HEK293 (cell line): ENCODE data around the gene GNB5.

Experiments
- CTCF ChIA-PET: fragments of 350-600 bp; formaldehyde crosslinking; extraction: SDS; loops from one replicate; lab custom pipeline; 2021; ENCODE audit warnings: antibody characterized with exemption; lab: Yijun Ruan, JAX
- POLR2A ChIA-PET: fragments of 300-600 bp; formaldehyde crosslinking; extraction: SDS; loops from one replicate; lab custom pipeline; 2020; ENCODE audit warnings: antibody characterized with exemption, inconsistent platforms; lab: Yijun Ruan, JAX
- H3K27ac ChIP-seq: fragments of 200-500 bp; sonication (Bioruptor generic); 2 replicates; pipeline ENCODE4 v1.5.1; 2014; ENCODE audit warnings: low read depth, low read length, control low read depth, inconsistent platforms; ENCODE audit errors: extremely low read depth
- H3K36me3 ChIP-seq, 2 experiments: fragments of 200-500 bp in 1 of 2; sonication (Bioruptor generic) in 1 of 2; 1 replicate in 1 of 2; 2 replicates in 1 of 2; pipeline ENCODE4 v1.5.1; 2014 to 2017; ENCODE audit warnings: inconsistent platforms in 2 of 2, low read length in 2 of 2; ENCODE audit not compliant: control insufficient read depth in 2 of 2, insufficient read depth in 1 of 2
- H3K4me1 ChIP-seq: fragments of 200-500 bp; sonication (Bioruptor generic); 2 replicates; pipeline ENCODE4 v1.5.1; 2014; ENCODE audit warnings: mild to moderate bottlenecking, low read length, inconsistent platforms; ENCODE audit not compliant: control insufficient read depth, insufficient read depth
- H3K4me3 ChIP-seq: 2 replicates; pipeline ENCODE4 v1.5.1; 2011; ENCODE audit warnings: low read depth, mild to moderate bottlenecking, control low read depth, low read length, moderate library complexity
- H3K9me3 ChIP-seq: fragments of 200-500 bp; sonication (Bioruptor generic); 2 replicates; pipeline ENCODE4 v1.5.1; 2014; ENCODE audit warnings: low read depth, low read length, inconsistent platforms; ENCODE audit not compliant: control insufficient read depth, insufficient read depth
- HOXD13 ChIP-seq: sonication (generic); formaldehyde crosslinking; IDR thresholded peaks from 2 replicates; pipeline ENCODE4 v1.8.0; 2022; ENCODE audit warnings: missing genetic modification reagents, borderline replicate concordance
- OVOL3 ChIP-seq: fragments of 450-650 bp; formaldehyde crosslinking; IDR thresholded peaks from 2 replicates; pipeline ENCODE4 v1.5.1; 2016; ENCODE audit warnings: missing biosample characterization, missing genetic modification characterization
- RBAK ChIP-seq: fragments of 450-650 bp; formaldehyde crosslinking; IDR thresholded peaks from 2 replicates; pipeline ENCODE4 v1.5.1; 2016; ENCODE audit warnings: missing biosample characterization, missing genetic modification characterization
- SP3 ChIP-seq: fragments of 450-650 bp; formaldehyde crosslinking; IDR thresholded peaks from 2 replicates; pipeline ENCODE4 v1.5.1; 2016; ENCODE audit warnings: missing biosample characterization, missing genetic modification characterization
- TRIM28 ChIP-seq: IDR thresholded peaks from 2 replicates; pipeline ENCODE4 v1.6.1; 2011; ENCODE audit warnings: low read length, control low read depth, borderline replicate concordance
- ZBTB7A ChIP-seq: fragments of 450-650 bp; formaldehyde crosslinking; IDR thresholded peaks from 2 replicates; pipeline ENCODE4 v1.5.1; 2016; ENCODE audit warnings: low read depth, missing biosample characterization, missing genetic modification characterization
- ZEB2 ChIP-seq: fragments of 450-650 bp; formaldehyde crosslinking; IDR thresholded peaks from 2 replicates; pipeline ENCODE4 v1.5.1; 2016; ENCODE audit warnings: missing biosample characterization, missing genetic modification characterization
- ZFP69B ChIP-seq: fragments of 450-650 bp; formaldehyde crosslinking; IDR thresholded peaks from 2 replicates; pipeline ENCODE4 v1.5.1; 2016; ENCODE audit warnings: missing biosample characterization, missing genetic modification characterization
- ZNF16 ChIP-seq: fragments of 450-650 bp; formaldehyde crosslinking; IDR thresholded peaks from 2 replicates; pipeline ENCODE4 v1.5.1; 2016; ENCODE audit warnings: low read depth, missing biosample characterization, missing genetic modification characterization
- ZNF169 ChIP-seq: fragments of 450-650 bp; formaldehyde crosslinking; IDR thresholded peaks from 2 replicates; pipeline ENCODE4 v1.5.1; 2016; ENCODE audit warnings: missing biosample characterization, missing genetic modification characterization
- ZNF214 ChIP-seq: fragments of 450-650 bp; formaldehyde crosslinking; IDR thresholded peaks from 2 replicates; pipeline ENCODE4 v1.5.1; 2017; ENCODE audit warnings: missing biosample characterization, mild to moderate bottlenecking, missing genetic modification characterization, borderline replicate concordance
- ZNF266 ChIP-seq: fragments of 450-650 bp; formaldehyde crosslinking; IDR thresholded peaks from 2 replicates; pipeline ENCODE4 v1.5.1; 2016; ENCODE audit warnings: missing biosample characterization, missing genetic modification characterization, low read depth
- ZNF274 ChIP-seq, 2 experiments: fragments of 200-500 bp in 1 of 2; fragments of 450-650 bp in 1 of 2; sonication (Bioruptor generic) in 1 of 2; formaldehyde crosslinking in 1 of 2; IDR thresholded peaks; 2 replicates each; pipeline versions ENCODE4 v1.5.1 to v1.6.1; 2014 to 2016; ENCODE audit warnings: borderline replicate concordance in 1 of 2, inconsistent platforms in 1 of 2, low read length in 1 of 2, missing biosample characterization in 1 of 2, missing genetic modification characterization in 1 of 2
- ZNF394 ChIP-seq: fragments of 450-650 bp; formaldehyde crosslinking; IDR thresholded peaks from 2 replicates; pipeline ENCODE4 v1.5.1; 2016; ENCODE audit warnings: missing biosample characterization, missing genetic modification characterization, mild to moderate bottlenecking, moderate library complexity, borderline replicate concordance
- ZNF529 ChIP-seq: fragments of 450-650 bp; formaldehyde crosslinking; IDR thresholded peaks from 2 replicates; pipeline ENCODE4 v1.5.1; 2017; ENCODE audit warnings: missing genetic modification characterization, missing biosample characterization; ENCODE audit not compliant: insufficient replicate concordance
- ZNF544 ChIP-seq: fragments of 450-650 bp; formaldehyde crosslinking; IDR thresholded peaks from 2 replicates; pipeline ENCODE4 v1.5.0; 2017; ENCODE audit warnings: missing biosample characterization, missing genetic modification characterization
- ZNF561 ChIP-seq: fragments of 450-650 bp; IDR thresholded peaks from 2 replicates; pipeline ENCODE4 v1.5.1; 2018; ENCODE audit warnings: missing biosample characterization, missing genetic modification characterization, borderline replicate concordance
- ZNF600 ChIP-seq: fragments of 450-650 bp; formaldehyde crosslinking; IDR thresholded peaks from 2 replicates; pipeline ENCODE4 v1.5.1; 2016; ENCODE audit warnings: missing biosample characterization, missing genetic modification characterization
- ZNF626 ChIP-seq: fragments of 450-650 bp; sonication (Bioruptor Pico); formaldehyde crosslinking; IDR thresholded peaks from 2 replicates; pipeline ENCODE4 v1.5.1; 2018; ENCODE audit warnings: missing biosample characterization, missing genetic modification characterization, inconsistent platforms
- ZNF747 ChIP-seq: fragments of 450-650 bp; formaldehyde crosslinking; IDR thresholded peaks from 2 replicates; pipeline ENCODE4 v1.5.1; 2016; ENCODE audit warnings: missing biosample characterization, missing genetic modification characterization
- TF ChIP-seq, protein P1 (sequence below): fragments of 450-650 bp; formaldehyde crosslinking; IDR thresholded peaks from 2 replicates; pipeline ENCODE4 v1.5.1; 2016; ENCODE audit warnings: missing biosample characterization, missing genetic modification characterization
- TF ChIP-seq, protein P2 (sequence below): fragments of 450-650 bp; IDR thresholded peaks from 2 replicates; pipeline ENCODE4 v1.5.1; 2018; ENCODE audit warnings: missing biosample characterization, mild to moderate bottlenecking, missing genetic modification characterization
- TF ChIP-seq, protein P3 (sequence below): fragments of 450-650 bp; formaldehyde crosslinking; conservative IDR thresholded peaks from 2 replicates; pipeline ENCODE4 v1.5.1; 2016; ENCODE audit warnings: low read depth, missing biosample characterization, missing genetic modification characterization
- TF ChIP-seq, protein P4 (sequence below): fragments of 450-650 bp; formaldehyde crosslinking; IDR thresholded peaks from 2 replicates; pipeline ENCODE4 v1.5.1; 2016; ENCODE audit warnings: missing biosample characterization, missing genetic modification characterization

Gene GNB5

DNA sequence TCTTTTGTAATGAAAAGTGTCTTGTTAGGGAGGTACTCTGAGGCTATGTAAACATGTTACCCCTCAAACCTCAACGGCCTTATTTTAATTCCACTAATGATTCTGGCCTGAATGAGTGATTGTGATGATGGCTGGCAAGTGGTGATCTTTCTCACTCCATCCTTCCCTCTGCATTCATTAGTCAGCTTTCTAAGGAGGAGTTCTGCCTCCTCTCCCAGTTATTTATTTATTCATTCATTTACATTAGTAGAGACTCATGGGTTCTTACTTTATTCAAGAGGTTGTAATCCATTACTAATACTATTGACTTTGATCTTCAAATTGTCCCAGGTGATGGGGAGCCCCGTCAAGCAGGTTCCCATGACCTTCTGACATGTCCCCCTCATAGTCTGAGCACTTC is 35.3 kb downstream of the GNB5 start:
- POLR2A ChIA-PET: no interaction called here
- CTCF ChIA-PET: interaction anchor here (0.6 kb wide), 1 partner anchor 156 kb away, joined by 3 read pairs; no protein-coding TSS in a partner anchor

DNA sequence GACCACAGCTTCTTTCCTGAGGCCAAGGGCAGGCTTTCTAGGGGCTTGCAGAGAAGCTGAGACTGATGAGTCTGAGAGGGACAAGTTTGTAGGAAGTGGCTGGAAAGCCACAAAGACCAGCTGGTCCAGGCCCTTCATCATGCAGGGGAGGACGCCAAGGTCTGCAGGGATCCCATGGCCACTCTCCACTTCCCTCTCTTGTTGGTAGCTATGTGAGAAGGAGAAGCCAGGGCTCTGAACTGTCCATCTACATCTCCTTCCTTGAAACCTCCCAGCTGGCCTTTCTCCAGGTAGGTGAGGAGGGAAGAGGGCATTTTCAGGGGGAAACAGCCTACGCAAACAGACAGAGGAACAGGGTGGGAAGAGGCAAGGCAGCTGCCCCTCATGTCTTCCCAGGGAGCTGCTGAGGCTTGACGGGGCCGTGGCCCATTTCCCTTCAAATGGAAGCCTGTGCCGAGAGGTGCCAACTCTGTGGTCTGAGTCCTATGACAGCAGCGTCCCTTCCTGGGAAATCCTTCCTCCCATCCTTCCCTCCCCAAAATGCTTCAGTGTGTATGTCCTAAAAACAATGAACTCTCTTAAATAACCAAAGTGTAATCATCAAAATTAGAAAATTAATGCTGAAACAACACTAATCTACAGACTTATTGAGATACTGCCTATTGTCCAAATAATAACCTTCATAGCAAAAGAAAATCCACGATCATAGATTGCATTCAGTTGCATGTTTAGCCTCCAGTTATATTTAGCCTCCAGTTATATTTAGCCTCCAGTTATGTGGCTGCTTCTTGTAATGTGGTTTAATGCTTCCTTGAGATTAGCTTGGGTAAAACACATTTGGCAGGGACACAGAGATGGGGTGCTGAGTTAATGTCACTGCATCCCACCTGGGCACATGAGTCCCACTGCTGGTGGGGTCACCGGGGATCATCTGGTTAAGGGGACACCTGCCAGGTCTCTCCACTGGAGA is 36.0 kb downstream of the GNB5 start:
- ChIA-PET CTCF (no interaction called here), POLR2A (no interaction called here)
- Histone ChIP-seq H3K4me1 (no peaks in the 10 kb centered on the region), H3K36me3 (peaks cover 0 to 17% of the 10 kb centered on the region in 2 experiments; a peak in 1 of 3 replicates), H3K27ac (no peak overlapping the region)
- TF ChIP-seq OVOL3 (tag by site-specific recombination) (no peak), ZNF214 (tag by site-specific recombination) (no peak), ZNF169 (tag by site-specific recombination) (no peak), ZNF529 (tag by site-specific recombination) (no peak), ZNF626 (tag by site-specific recombination) (no peak), ZBTB7A (tag by site-specific recombination) (no peak), RBAK (tag by site-specific recombination) (no peak), ZNF561 (tag by site-specific recombination) (no peak), TRIM28 (no peak), HOXD13 (CRISPR knock-in tag) (no peak), ZNF544 (tag by site-specific recombination) (no peak)
- TF ChIP-seq, all 188 proteins: peak for 0
- no peak overlapping the region for H3K4me3 ChIP-seq
- H3K9me3 ChIP-seq: no peaks in the 10 kb centered on the region

More for the DNA sequence above, 35.3 kb downstream of the GNB5 start:
- TF ChIP-seq ZFP69B: no peak
- TF ChIP-seq ZNF394 (tag by site-specific recombination): no peak
- TF ChIP-seq, protein P1, sequence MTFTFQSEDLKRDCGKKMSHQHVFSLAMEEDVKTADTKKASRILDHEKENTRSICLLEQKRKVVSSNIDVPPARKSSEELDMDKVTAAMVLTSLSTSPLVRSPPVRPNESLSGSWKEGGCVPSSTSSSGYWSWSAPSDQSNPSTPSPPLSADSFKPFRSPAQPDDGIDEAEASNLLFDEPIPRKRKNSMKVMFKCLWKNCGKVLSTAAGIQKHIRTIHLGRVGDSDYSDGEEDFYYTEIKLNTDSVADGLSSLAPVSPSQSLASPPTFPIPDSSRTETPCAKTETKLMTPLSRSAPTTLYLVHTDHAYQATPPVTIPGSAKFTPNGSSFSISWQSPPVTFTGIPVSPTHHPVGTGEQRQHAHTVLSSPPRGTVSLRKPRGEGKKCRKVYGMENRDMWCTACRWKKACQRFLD (tag by site-specific recombination): no peak
- TF ChIP-seq ZNF16 (tag by site-specific recombination): no peak
- TF ChIP-seq SP3 (tag by site-specific recombination): no peak
- TF ChIP-seq, protein P2, sequence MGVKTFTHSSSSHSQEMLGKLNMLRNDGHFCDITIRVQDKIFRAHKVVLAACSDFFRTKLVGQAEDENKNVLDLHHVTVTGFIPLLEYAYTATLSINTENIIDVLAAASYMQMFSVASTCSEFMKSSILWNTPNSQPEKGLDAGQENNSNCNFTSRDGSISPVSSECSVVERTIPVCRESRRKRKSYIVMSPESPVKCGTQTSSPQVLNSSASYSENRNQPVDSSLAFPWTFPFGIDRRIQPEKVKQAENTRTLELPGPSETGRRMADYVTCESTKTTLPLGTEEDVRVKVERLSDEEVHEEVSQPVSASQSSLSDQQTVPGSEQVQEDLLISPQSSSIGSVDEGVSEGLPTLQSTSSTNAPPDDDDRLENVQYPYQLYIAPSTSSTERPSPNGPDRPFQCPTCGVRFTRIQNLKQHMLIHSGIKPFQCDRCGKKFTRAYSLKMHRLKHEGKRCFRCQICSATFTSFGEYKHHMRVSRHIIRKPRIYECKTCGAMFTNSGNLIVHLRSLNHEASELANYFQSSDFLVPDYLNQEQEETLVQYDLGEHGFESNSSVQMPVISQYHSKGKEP (tag by site-specific recombination): no peak
- TF ChIP-seq ZEB2 (tag by site-specific recombination): no peak
- TF ChIP-seq ZNF600 (tag by site-specific recombination): no peak
- no peak for TF ChIP-seq ZNF747
- TF ChIP-seq, protein P3, sequence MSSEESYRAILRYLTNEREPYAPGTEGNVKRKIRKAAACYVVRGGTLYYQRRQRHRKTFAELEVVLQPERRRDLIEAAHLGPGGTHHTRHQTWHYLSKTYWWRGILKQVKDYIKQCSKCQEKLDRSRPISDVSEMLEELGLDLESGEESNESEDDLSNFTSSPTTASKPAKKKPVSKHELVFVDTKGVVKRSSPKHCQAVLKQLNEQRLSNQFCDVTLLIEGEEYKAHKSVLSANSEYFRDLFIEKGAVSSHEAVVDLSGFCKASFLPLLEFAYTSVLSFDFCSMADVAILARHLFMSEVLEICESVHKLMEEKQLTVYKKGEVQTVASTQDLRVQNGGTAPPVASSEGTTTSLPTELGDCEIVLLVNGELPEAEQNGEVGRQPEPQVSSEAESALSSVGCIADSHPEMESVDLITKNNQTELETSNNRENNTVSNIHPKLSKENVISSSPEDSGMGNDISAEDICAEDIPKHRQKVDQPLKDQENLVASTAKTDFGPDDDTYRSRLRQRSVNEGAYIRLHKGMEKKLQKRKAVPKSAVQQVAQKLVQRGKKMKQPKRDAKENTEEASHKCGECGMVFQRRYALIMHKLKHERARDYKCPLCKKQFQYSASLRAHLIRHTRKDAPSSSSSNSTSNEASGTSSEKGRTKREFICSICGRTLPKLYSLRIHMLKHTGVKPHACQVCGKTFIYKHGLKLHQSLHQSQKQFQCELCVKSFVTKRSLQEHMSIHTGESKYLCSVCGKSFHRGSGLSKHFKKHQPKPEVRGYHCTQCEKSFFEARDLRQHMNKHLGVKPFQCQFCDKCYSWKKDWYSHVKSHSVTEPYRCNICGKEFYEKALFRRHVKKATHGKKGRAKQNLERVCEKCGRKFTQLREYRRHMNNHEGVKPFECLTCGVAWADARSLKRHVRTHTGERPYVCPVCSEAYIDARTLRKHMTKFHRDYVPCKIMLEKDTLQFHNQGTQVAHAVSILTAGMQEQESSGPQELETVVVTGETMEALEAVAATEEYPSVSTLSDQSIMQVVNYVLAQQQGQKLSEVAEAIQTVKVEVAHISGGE (tag by site-specific recombination): no peak
- TF ChIP-seq, protein P4, sequence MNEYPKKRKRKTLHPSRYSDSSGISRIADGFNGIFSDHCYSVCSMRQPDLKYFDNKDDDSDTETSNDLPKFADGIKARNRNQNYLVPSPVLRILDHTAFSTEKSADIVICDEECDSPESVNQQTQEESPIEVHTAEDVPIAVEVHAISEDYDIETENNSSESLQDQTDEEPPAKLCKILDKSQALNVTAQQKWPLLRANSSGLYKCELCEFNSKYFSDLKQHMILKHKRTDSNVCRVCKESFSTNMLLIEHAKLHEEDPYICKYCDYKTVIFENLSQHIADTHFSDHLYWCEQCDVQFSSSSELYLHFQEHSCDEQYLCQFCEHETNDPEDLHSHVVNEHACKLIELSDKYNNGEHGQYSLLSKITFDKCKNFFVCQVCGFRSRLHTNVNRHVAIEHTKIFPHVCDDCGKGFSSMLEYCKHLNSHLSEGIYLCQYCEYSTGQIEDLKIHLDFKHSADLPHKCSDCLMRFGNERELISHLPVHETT (tag by site-specific recombination): no peak
- TF ChIP-seq ZNF529 (tag by site-specific recombination): no peak
- no peak for TF ChIP-seq ZNF274 (IDR thresholded peaks at IDR 0.05; ENCODE audit: low read length)
- no peak for TF ChIP-seq ZNF274 (tag by site-specific recombination; IDR thresholded peaks at IDR 0.05; ENCODE audit: borderline replicate concordance)
- no peak for TF ChIP-seq ZNF266 (tag by site-specific recombination)
- Histone ChIP-seq H3K9me3 (no peaks in the 10 kb centered on the region), H3K27ac (no peak overlapping the region), H3K36me3 (peaks cover 0 to 12% of the 10 kb centered on the region in 2 experiments; a peak in 1 of 3 replicates), H3K4me1 (no peaks in the 10 kb centered on the region), H3K4me3 (no peak overlapping the region)
